Measurements from ENCODE around the gene CCDC90B.

CCDC90B gene

GRCh38 chr11:83222499-83222898, 63.7 kb downstream of the CCDC90B start:
- DNase-seq = no peak

DNA sequence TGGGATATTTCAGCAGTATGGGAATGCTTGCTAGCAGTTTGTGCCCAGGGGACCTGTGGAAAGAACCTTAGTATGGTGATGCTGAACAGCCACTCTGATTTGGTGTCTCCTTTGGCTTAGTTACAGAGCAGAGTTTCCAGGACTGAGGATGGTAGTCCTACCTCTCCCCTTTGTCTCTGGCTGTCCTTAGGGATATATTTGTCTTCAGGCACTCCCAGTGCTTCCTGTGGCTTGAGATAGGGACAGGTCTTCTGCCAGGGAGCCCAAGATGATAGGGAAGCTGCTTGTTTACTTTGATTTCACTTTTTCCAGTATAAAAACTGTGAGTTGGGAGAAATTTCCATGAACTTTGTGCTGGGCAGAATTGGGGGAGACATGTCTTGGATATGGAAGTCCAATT, 64.5 kb downstream of the CCDC90B start:
- DNase-seq = no peak

GRCh38 chr11:83220260-83220659, 65.9 kb downstream of the CCDC90B start:
- DNase-seq = no peak

GRCh38 chr11:83219095-83219494, 67.1 kb downstream of the CCDC90B start:
- no peak for DNase-seq

Data from GOT3 (cell line).